H9 (cell line): ENCODE data around the gene PHF12. TPM values are rescaled to one million over a fixed set of nuclear protein-coding genes. Genes with fewer than 3 reads are reported as not detected.
A peak's percentile ranks its signal among the peaks of the same experiment; 100 is the strongest.

ENCODE experiments used
- DNase-seq: peaks from one replicate; pipeline ENCODE4 v3.0.0-alpha.2; 2017
- H2AFZ ChIP-seq: one replicate; pipeline ENCODE4 v1.6.1; 2013; ENCODE audit warnings: mild to moderate bottlenecking, low read length, control low read depth, moderate library complexity
- H2AK5ac ChIP-seq: 2 replicates; pipeline ENCODE4 v1.6.1; 2013; ENCODE audit warnings: low read length, control low read depth, mixed read lengths; ENCODE audit not compliant: insufficient read length
- H2BK120ac ChIP-seq: one replicate; pipeline ENCODE4 v1.6.1; 2013; ENCODE audit warnings: low read depth, mild to moderate bottlenecking, low read length, control low read depth, inconsistent platforms; ENCODE audit not compliant: poor library complexity, severe bottlenecking
- H2BK12ac ChIP-seq: 2 replicates; pipeline ENCODE4 v1.6.1; 2013; ENCODE audit warnings: low read length, control low read depth, mixed read lengths, low read depth; ENCODE audit not compliant: insufficient read length
- H2BK15ac ChIP-seq: 2 replicates; pipeline ENCODE4 v1.6.1; 2013; ENCODE audit warnings: low read depth, low read length, control low read depth
- H2BK20ac ChIP-seq: one replicate; pipeline ENCODE4 v1.6.1; 2013; ENCODE audit warnings: low read depth, mild to moderate bottlenecking, low read length, control low read depth, inconsistent platforms; ENCODE audit not compliant: poor library complexity, severe bottlenecking
- H2BK5ac ChIP-seq: 2 replicates; pipeline ENCODE4 v1.6.1; 2013; ENCODE audit warnings: low read length, control low read depth, mixed read lengths; ENCODE audit not compliant: insufficient read length
- H3K14ac ChIP-seq: 2 replicates; pipeline ENCODE4 v1.6.1; 2013; ENCODE audit warnings: low read length, control low read depth; ENCODE audit not compliant: insufficient read depth
- H3K18ac ChIP-seq: 2 replicates; pipeline ENCODE4 v1.6.1; 2013; ENCODE audit warnings: low read depth, mild to moderate bottlenecking, mixed read lengths, low read length, control low read depth; ENCODE audit not compliant: insufficient read length
- H3K23ac ChIP-seq: 2 replicates; pipeline ENCODE4 v1.6.1; 2013; ENCODE audit warnings: low read length, control low read depth, mixed read lengths, low read depth; ENCODE audit not compliant: insufficient read length
- H3K23me2 ChIP-seq: 2 replicates; pipeline ENCODE4 v1.6.1; 2013; ENCODE audit warnings: low read depth, mild to moderate bottlenecking, mixed read lengths, low read length, control low read depth; ENCODE audit not compliant: insufficient read length, poor library complexity, severe bottlenecking
- H3K27ac ChIP-seq: 2 replicates; pipeline ENCODE4 v1.5.1; 2013; ENCODE audit warnings: low read length, control low read depth, mixed read lengths, low read depth; ENCODE audit not compliant: insufficient read length
- H3K27me3 ChIP-seq: 2 replicates; pipeline ENCODE4 v1.6.1; 2013; ENCODE audit warnings: low read length, control low read depth, inconsistent platforms; ENCODE audit not compliant: insufficient read depth
- H3K4ac ChIP-seq: 2 replicates; pipeline ENCODE4 v1.6.1; 2013; ENCODE audit warnings: low read depth, mild to moderate bottlenecking, control low read depth, inconsistent platforms, low read length, moderate library complexity
- H3K4me1 ChIP-seq: 2 replicates; pipeline ENCODE4 v1.6.1; 2013; ENCODE audit warnings: low read length, control low read depth, inconsistent platforms; ENCODE audit not compliant: insufficient read depth
- H3K4me2 ChIP-seq: 2 replicates; pipeline ENCODE4 v1.6.1; 2013; ENCODE audit warnings: low read length, control low read depth, mixed read lengths; ENCODE audit not compliant: insufficient read length, insufficient read depth
- H3K56ac ChIP-seq: 2 replicates; pipeline ENCODE4 v1.6.1; 2013; ENCODE audit warnings: low read depth, mild to moderate bottlenecking, mixed read lengths, low read length, control low read depth; ENCODE audit not compliant: insufficient read length
- H3K79me1 ChIP-seq: 2 replicates; pipeline ENCODE4 v1.6.1; 2013; ENCODE audit warnings: low read depth, mild to moderate bottlenecking, moderate library complexity, low read length, control low read depth, inconsistent platforms; ENCODE audit not compliant: insufficient read depth, poor library complexity, severe bottlenecking
- H3K79me2 ChIP-seq: 2 replicates; pipeline ENCODE4 v1.6.1; 2013; ENCODE audit warnings: low read length, control low read depth, inconsistent platforms; ENCODE audit not compliant: insufficient read depth
- H3K9ac ChIP-seq: 2 replicates; pipeline ENCODE4 v1.6.1; 2013; ENCODE audit warnings: low read length, control low read depth, mixed read lengths; ENCODE audit not compliant: insufficient read length; ENCODE audit errors: extremely low read depth
- H3K9me3 ChIP-seq: one replicate; pipeline ENCODE4 v1.6.1; 2013; ENCODE audit warnings: low read depth, low read length, inconsistent platforms; ENCODE audit not compliant: control insufficient read depth
- H3T11ph ChIP-seq: one replicate; pipeline ENCODE4 v1.6.1; 2013; ENCODE audit warnings: mild to moderate bottlenecking, low read length, control low read depth, inconsistent platforms
- H4K20me1 ChIP-seq: one replicate; pipeline ENCODE4 v1.6.1; 2013; ENCODE audit not compliant: control insufficient read depth, insufficient read length, insufficient read depth
- H4K5ac ChIP-seq: 2 replicates; pipeline ENCODE4 v1.6.1; 2013; ENCODE audit warnings: low read depth, mild to moderate bottlenecking, mixed read lengths, low read length, control low read depth; ENCODE audit not compliant: insufficient read length
- H4K8ac ChIP-seq: replicated peaks from 2 replicates; pipeline ENCODE4 v1.6.1; 2013; ENCODE audit warnings: low read length, control low read depth, mixed read lengths, low read depth; ENCODE audit not compliant: insufficient read length
- H4K91ac ChIP-seq: 2 replicates; pipeline ENCODE4 v1.6.1; 2013; ENCODE audit warnings: low read depth, mild to moderate bottlenecking, moderate library complexity, mixed read lengths, low read length, control low read depth; ENCODE audit not compliant: insufficient read length
- H3K27ac Mint-ChIP-seq, 3 experiments: 2 replicates in 2 of 3; 3 replicates in 1 of 3; pipeline ENCODE4 v1.8.0; 2020 to 2021; ENCODE audit warnings: mixed read lengths in 3 of 3, mild to moderate bottlenecking in 1 of 3, moderate library complexity in 1 of 3
- H3K27me3 Mint-ChIP-seq: 2 replicates; pipeline ENCODE4 v1.8.0; 2021; ENCODE audit warnings: low read depth, mild to moderate bottlenecking, moderate library complexity, mixed read lengths
- H3K36me3 Mint-ChIP-seq, 3 experiments: 2 replicates in 2 of 3; 3 replicates in 1 of 3; pipeline ENCODE4 v1.8.0; 2020 to 2021; ENCODE audit warnings: low read depth in 3 of 3, mixed read lengths in 3 of 3; ENCODE audit not compliant: insufficient read depth in 1 of 3
- H3K4me1 Mint-ChIP-seq, 2 experiments: 2 replicates each; pipeline ENCODE4 v1.8.0; 2020; ENCODE audit warnings: mixed read lengths in 2 of 2
- H3K4me3 Mint-ChIP-seq, 2 experiments: 2 replicates in 1 of 2; 3 replicates in 1 of 2; pipeline ENCODE4 v1.8.0; 2020 to 2021; ENCODE audit warnings: mild to moderate bottlenecking in 2 of 2, mixed read lengths in 2 of 2, moderate library complexity in 1 of 2
- H3K9me3 Mint-ChIP-seq, 2 experiments: 2 replicates in 1 of 2; 3 replicates in 1 of 2; pipeline ENCODE4 v1.8.0; 2020; ENCODE audit warnings: mild to moderate bottlenecking in 2 of 2, mixed read lengths in 2 of 2, moderate library complexity in 1 of 2
- WGBS: extraction: QIAGEN DNeasy Blood & Tissue Kit; methylation state at CpG from one replicate; pipeline ENCODE4 v1.1.7; 2013; ENCODE audit warnings: missing lambda C conversion rate, low lambda C conversion rate, mixed read lengths; ENCODE audit not compliant: insufficient read length; ENCODE audit errors: extremely low coverage; 5-methylcytosine and 5-hydroxymethylcytosine counted together
- total RNA-seq: library from RNA; stranded (reverse); gene quantifications from 2 replicates; pipeline ENCODE4 v1.2.1, GENCODE V29; 2021
- TF ChIP-seq, protein P1 (sequence below): fragments of 200-600 bp; sonication (generic); conservative IDR thresholded peaks from 3 replicates; pipeline ENCODE4 v1.8.0; 2021; ENCODE audit warnings: antibody characterized with exemption, mild to moderate bottlenecking

The PHF12 gene
- total RNA-seq, 1 experiment from 2014 or later: 62.1 TPM

- no peak overlapping the region for H2BK20ac ChIP-seq
- Mint-ChIP-seq H3K36me3 (peaks cover 79 to 95% (median 93%) of the 10 kb centered on the region in 3 experiments), H3K4me3 (no peak overlapping the region), H3K9me3 (no peaks in the 10 kb centered on the region), H3K27me3 (no peaks in the 10 kb centered on the region), H3K27ac (peak overlapping the region in 2 of 3 experiments; percentile 68 to 86; a peak in 3 of 7 replicates), H3K4me1 (peaks cover 14 to 23% of the 10 kb centered on the region in 2 experiments)
- TF ChIP-seq, protein P1, sequence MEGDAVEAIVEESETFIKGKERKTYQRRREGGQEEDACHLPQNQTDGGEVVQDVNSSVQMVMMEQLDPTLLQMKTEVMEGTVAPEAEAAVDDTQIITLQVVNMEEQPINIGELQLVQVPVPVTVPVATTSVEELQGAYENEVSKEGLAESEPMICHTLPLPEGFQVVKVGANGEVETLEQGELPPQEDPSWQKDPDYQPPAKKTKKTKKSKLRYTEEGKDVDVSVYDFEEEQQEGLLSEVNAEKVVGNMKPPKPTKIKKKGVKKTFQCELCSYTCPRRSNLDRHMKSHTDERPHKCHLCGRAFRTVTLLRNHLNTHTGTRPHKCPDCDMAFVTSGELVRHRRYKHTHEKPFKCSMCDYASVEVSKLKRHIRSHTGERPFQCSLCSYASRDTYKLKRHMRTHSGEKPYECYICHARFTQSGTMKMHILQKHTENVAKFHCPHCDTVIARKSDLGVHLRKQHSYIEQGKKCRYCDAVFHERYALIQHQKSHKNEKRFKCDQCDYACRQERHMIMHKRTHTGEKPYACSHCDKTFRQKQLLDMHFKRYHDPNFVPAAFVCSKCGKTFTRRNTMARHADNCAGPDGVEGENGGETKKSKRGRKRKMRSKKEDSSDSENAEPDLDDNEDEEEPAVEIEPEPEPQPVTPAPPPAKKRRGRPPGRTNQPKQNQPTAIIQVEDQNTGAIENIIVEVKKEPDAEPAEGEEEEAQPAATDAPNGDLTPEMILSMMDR: peak; percentile 60; the same call in 2 of the 3 replicates
- no peak overlapping the region for H2BK5ac ChIP-seq
- no peak overlapping the region for H2BK12ac ChIP-seq
- DNase-seq: no peak
- H3K23me2 ChIP-seq: no peaks in the 10 kb centered on the region
- H3K4me2 ChIP-seq: no peak overlapping the region
- H3T11ph ChIP-seq: no peak overlapping the region
- no peaks in the 10 kb centered on the region for H3K79me1 ChIP-seq
- no peak overlapping the region for H3K14ac ChIP-seq
- no peak overlapping the region for H4K5ac ChIP-seq
- H3K18ac ChIP-seq: no peak overlapping the region
- no peaks in the 10 kb centered on the region for H3K27me3 ChIP-seq
- H3K23ac ChIP-seq: no peak overlapping the region
- peaks cover 5% of the 10 kb centered on the region; the same call in 1 of the 2 replicates for H3K4me1 ChIP-seq
- H4K20me1 ChIP-seq: no peaks in the 10 kb centered on the region
- WGBS: no CpG with 5 or more reads among the region's 20 CpGs
- H4K8ac ChIP-seq: no peak overlapping the region
- H3K9me3 ChIP-seq: no peaks in the 10 kb centered on the region
- no peak overlapping the region for H4K91ac ChIP-seq
- no peak overlapping the region for H2BK120ac ChIP-seq
- no peak overlapping the region for H2AFZ ChIP-seq
- no peak overlapping the region for H3K9ac ChIP-seq
- no peak overlapping the region for H2AK5ac ChIP-seq
- H3K4ac ChIP-seq: no peak overlapping the region
- no peaks in the 10 kb centered on the region for H3K79me2 ChIP-seq
- H3K27ac ChIP-seq: no peak overlapping the region
- no peak overlapping the region for H2BK15ac ChIP-seq
- no peak overlapping the region for H3K56ac ChIP-seq
Measured at GRCh38 chr17:28912281-28912937, 38.9 kb downstream of the PHF12 start.
